ENCODE data around the gene RIN2.

- TF ChIP-seq ZNF274 (IDR thresholded peaks at IDR 0.05; ENCODE audit: low read depth, low read length): no peak
- no peak for TF ChIP-seq YY1 (IDR thresholded peaks at IDR 0.05; ENCODE audit: insufficient read depth, insufficient read length)
Measured at GRCh38 chr20:19711126-19711525, 46.9 kb upstream of the RIN2 start.
